H1 (cell line): ENCODE results near the gene PLXDC2. TPM values are rescaled to one million over a fixed set of nuclear protein-coding genes. Genes with fewer than 3 reads are reported as not detected.

Experiments used
- CTCF ChIA-PET: fragments of 300-600 bp; sonication (Branson Sonifier 250); formaldehyde crosslinking; loops from one replicate; lab custom pipeline; 2021; ENCODE audit not compliant: partially characterized antibody; lab: Charles Lee
- POLR2A ChIA-PET: fragments of 300-600 bp; sonication (Branson Sonifier 250); formaldehyde crosslinking; loops from one replicate; lab custom pipeline; 2021; ENCODE audit warnings: inconsistent platforms; ENCODE audit not compliant: partially characterized antibody; lab: Charles Lee
- DNase-seq, 2 experiments: peaks; one replicate each; pipeline versions ENCODE4 v3.0.0 to v3.0.0-alpha.2; 2010 to 2022; ENCODE audit warnings: low spot score in 2 of 2, low read depth in 1 of 2, mixed read lengths in 1 of 2
- FAIRE-seq: peaks from 2 replicates; lab custom pipeline; 2011; peaks lifted over from hg19 to GRCh38; lab: Jason Lieb, UNC
- H2AFZ ChIP-seq: 2 replicates; pipeline ENCODE4 v1.8.1; 2012; ENCODE audit warnings: low read length, inconsistent platforms
- H2AK5ac ChIP-seq: 2 replicates; pipeline ENCODE4 v1.6.1; 2013; ENCODE audit warnings: low read depth, low read length
- H2BK120ac ChIP-seq: replicated peaks from 2 replicates; pipeline ENCODE3; 2013; ENCODE audit warnings: low read depth, low read length, inconsistent platforms
- H2BK12ac ChIP-seq: 2 replicates; pipeline ENCODE4 v1.6.1; 2013; ENCODE audit warnings: low read depth, low read length
- H2BK15ac ChIP-seq: 2 replicates; pipeline ENCODE4 v1.6.1; 2013; ENCODE audit warnings: low read length
- H2BK20ac ChIP-seq: 2 replicates; pipeline ENCODE4 v1.6.1; 2013; ENCODE audit warnings: low read length
- H2BK5ac ChIP-seq: 2 replicates; pipeline ENCODE4 v1.6.1; 2013; ENCODE audit warnings: low read depth, low read length
- H3K14ac ChIP-seq: 2 replicates; pipeline ENCODE4 v1.6.1; 2013; ENCODE audit warnings: inconsistent platforms; ENCODE audit not compliant: insufficient read length
- H3K18ac ChIP-seq: 2 replicates; pipeline ENCODE4 v1.6.1; 2013; ENCODE audit warnings: low read length; ENCODE audit errors: extremely low read depth
- H3K23ac ChIP-seq: 2 replicates; pipeline ENCODE4 v1.6.1; 2013; ENCODE audit warnings: inconsistent platforms; ENCODE audit not compliant: insufficient read length
- H3K23me2 ChIP-seq: 2 replicates; pipeline ENCODE4 v1.6.1; 2013; ENCODE audit warnings: low read depth, low read length
- H3K27ac ChIP-seq: 2 replicates; pipeline ENCODE4 v1.6.1; 2011; ENCODE audit warnings: low read depth, low read length, inconsistent platforms
- H3K27me3 ChIP-seq, 4 experiments: replicated peaks in 1 of 4; 1 replicate in 1 of 4; 2 replicates in 3 of 4; pipeline versions ENCODE4 v1.6.1 to v1.8.1; 2011 to 2013; ENCODE audit warnings: low read length in 3 of 4, mild to moderate bottlenecking in 3 of 4, inconsistent platforms in 2 of 4, mixed read lengths in 2 of 4, moderate library complexity in 1 of 4; ENCODE audit not compliant: control insufficient read depth in 3 of 4, insufficient read depth in 3 of 4; ENCODE audit errors: extremely low read depth in 1 of 4
- H3K36me3 ChIP-seq, 4 experiments: 2 replicates each; pipeline versions ENCODE4 v1.6.1 to v1.8.1; 2011 to 2013; ENCODE audit warnings: mild to moderate bottlenecking in 4 of 4, low read length in 3 of 4, moderate library complexity in 2 of 4, control low read depth in 1 of 4, inconsistent platforms in 1 of 4; ENCODE audit not compliant: insufficient read depth in 4 of 4, control insufficient read depth in 2 of 4
- H3K4ac ChIP-seq: replicated peaks from 2 replicates; pipeline ENCODE3; 2013; ENCODE audit warnings: low read length, low read depth, mixed read lengths, inconsistent platforms; ENCODE audit not compliant: insufficient read length
- H3K4me1 ChIP-seq, 4 experiments: replicated peaks in 1 of 4; 1 replicate in 1 of 4; 2 replicates in 3 of 4; pipeline versions ENCODE4 v1.6.1 to v1.8.1; 2011 to 2013; ENCODE audit warnings: low read length in 3 of 4, inconsistent platforms in 2 of 4, mixed read lengths in 1 of 4; ENCODE audit not compliant: insufficient read depth in 4 of 4, control insufficient read depth in 3 of 4
- H3K4me2 ChIP-seq, 2 experiments: 2 replicates each; pipeline versions ENCODE4 v1.6.1 to v1.8.1; 2011 to 2013; ENCODE audit warnings: low read depth in 2 of 2, low read length in 2 of 2, control low read depth in 1 of 2, inconsistent platforms in 1 of 2, mild to moderate bottlenecking in 1 of 2; ENCODE audit not compliant: insufficient read depth in 1 of 2
- H3K4me3 ChIP-seq, 4 experiments: fragments of 200-600, 300-600 bp in 1 of 4; sonication (generic), shearing (Covaris generic), sonication (Bioruptor Twin) in 1 of 4; 2 replicates each; pipeline versions ENCODE4 v1.5.1 to v1.8.1; 2011 to 2016; ENCODE audit warnings: low read length in 4 of 4, low read depth in 3 of 4, control low read depth in 2 of 4, inconsistent platforms in 2 of 4, mild to moderate bottlenecking in 2 of 4, mixed read lengths in 1 of 4, moderate library complexity in 1 of 4; ENCODE audit not compliant: insufficient read depth in 2 of 4; ENCODE audit errors: extremely low read depth in 1 of 4
- H3K56ac ChIP-seq: replicated peaks from 2 replicates; pipeline ENCODE3; 2013; ENCODE audit warnings: low read depth, mild to moderate bottlenecking, mixed read lengths, low read length, inconsistent platforms; ENCODE audit not compliant: insufficient read length
- H3K79me1 ChIP-seq: 2 replicates; pipeline ENCODE4 v1.6.1; 2013; ENCODE audit warnings: low read depth, low read length, control low read depth
- H3K79me2 ChIP-seq, 2 experiments: 2 replicates each; pipeline versions ENCODE4 v1.6.1 to v1.8.1; 2012 to 2013; ENCODE audit warnings: low read length in 2 of 2, mild to moderate bottlenecking in 2 of 2, inconsistent platforms in 1 of 2; ENCODE audit not compliant: insufficient read depth in 2 of 2, control insufficient read depth in 1 of 2
- H3K9ac ChIP-seq, 4 experiments: replicated peaks in 1 of 4; 1 replicate in 1 of 4; 2 replicates in 3 of 4; pipeline versions ENCODE4 v1.6.1 to v1.8.1; 2011 to 2013; ENCODE audit warnings: low read depth in 3 of 4, low read length in 3 of 4, control low read depth in 2 of 4, mild to moderate bottlenecking in 2 of 4, moderate library complexity in 2 of 4, inconsistent platforms in 1 of 4; ENCODE audit errors: extremely low read depth in 1 of 4
- H3K9me3 ChIP-seq, 2 experiments: 2 replicates each; pipeline versions ENCODE4 v1.6.1 to v1.8.1; 2012 to 2013; ENCODE audit warnings: mild to moderate bottlenecking in 2 of 2, moderate library complexity in 2 of 2, control low read depth in 1 of 2, inconsistent platforms in 1 of 2, low read depth in 1 of 2, low read length in 1 of 2, mixed read lengths in 1 of 2; ENCODE audit not compliant: insufficient read depth in 2 of 2
- H4K20me1 ChIP-seq, 2 experiments: replicated peaks in 1 of 2; 2 replicates each; pipeline versions ENCODE3 to v1.8.1; 2011 to 2013; ENCODE audit warnings: inconsistent platforms in 2 of 2, low read length in 2 of 2, mild to moderate bottlenecking in 1 of 2; ENCODE audit not compliant: insufficient read depth in 2 of 2, control insufficient read depth in 1 of 2
- H4K5ac ChIP-seq: 2 replicates; pipeline ENCODE4 v1.6.1; 2013; ENCODE audit warnings: low read length, low read depth, mixed read lengths, inconsistent platforms; ENCODE audit not compliant: insufficient read length
- H4K8ac ChIP-seq: 2 replicates; pipeline ENCODE4 v1.8.0; 2013; ENCODE audit warnings: mild to moderate bottlenecking, moderate library complexity, low read length, inconsistent platforms; ENCODE audit not compliant: insufficient read depth; ENCODE audit errors: extremely low read depth
- H4K91ac ChIP-seq: replicated peaks from 2 replicates; pipeline ENCODE3; 2013; ENCODE audit warnings: low read length, mixed read lengths, inconsistent platforms; ENCODE audit not compliant: insufficient read length
- ASH2L ChIP-seq: fragments of 200-600, 300-600 bp; sonication (generic); IDR thresholded peaks from one replicate; pipeline ENCODE4 v1.7.1; 2017; ENCODE audit warnings: low read length
- BRCA1 ChIP-seq: IDR thresholded peaks from 2 replicates; pipeline ENCODE4 v1.6.1; 2012; ENCODE audit warnings: low read depth, low read length, improper control_type of control experiment
- CREB1 ChIP-seq: IDR thresholded peaks from 2 replicates; pipeline ENCODE4 v1.6.1; 2012; ENCODE audit warnings: inconsistent platforms
- HDAC6 ChIP-seq: IDR thresholded peaks from one replicate; pipeline ENCODE4 v1.7.1; 2012; ENCODE audit warnings: low read depth, mild to moderate bottlenecking, inconsistent platforms, low read length, moderate library complexity
- JUN ChIP-seq: IDR thresholded peaks from 2 replicates; pipeline ENCODE4 v1.6.1; 2011; ENCODE audit warnings: low read depth, mild to moderate bottlenecking, improper control_type of control experiment, low read length
- JUND ChIP-seq: IDR thresholded peaks from 2 replicates; pipeline ENCODE4 v1.6.1; 2011; ENCODE audit warnings: mild to moderate bottlenecking, improper control_type of control experiment, low read length
- NANOG ChIP-seq: IDR thresholded peaks from 2 replicates; pipeline ENCODE4 v1.6.1; 2011; ENCODE audit warnings: low read length, low read depth, mild to moderate bottlenecking, inconsistent platforms; ENCODE audit not compliant: insufficient read depth, poor library complexity, severe bottlenecking
- PHF8 ChIP-seq: fragments of 200-600 bp; sonication (generic); conservative IDR thresholded peaks from 2 replicates; pipeline ENCODE4 v1.7.1; 2012; ENCODE audit warnings: low read depth, mild to moderate bottlenecking, inconsistent platforms, low read length, moderate library complexity
- POLR2AphosphoS5 ChIP-seq: IDR thresholded peaks from 2 replicates; pipeline ENCODE4 v1.6.1; 2011; ENCODE audit warnings: low read depth, low read length
- SIN3A ChIP-seq, 2 experiments: IDR thresholded peaks in 1 of 2; conservative IDR thresholded peaks in 1 of 2; 2 replicates each; pipeline ENCODE4 v1.6.1; 2011 to 2012; ENCODE audit warnings: low read length in 2 of 2, improper control_type of control experiment in 1 of 2, low read depth in 1 of 2, mild to moderate bottlenecking in 1 of 2
- SIRT6 ChIP-seq: IDR thresholded peaks from one replicate; pipeline ENCODE4 v1.7.1; 2012; ENCODE audit warnings: low read length, inconsistent platforms
- SP2 ChIP-seq: IDR thresholded peaks from 2 replicates; pipeline ENCODE4 v1.6.1; 2012; ENCODE audit warnings: mild to moderate bottlenecking, low read length, inconsistent platforms
- TEAD4 ChIP-seq: IDR thresholded peaks from 2 replicates; pipeline ENCODE4 v1.6.1; 2012; ENCODE audit warnings: low read depth, low read length, inconsistent platforms, mixed read lengths
- ZNF274 ChIP-seq: IDR thresholded peaks from 2 replicates; pipeline ENCODE4 v1.7.0; 2012; ENCODE audit warnings: low read length, borderline replicate concordance; ENCODE audit errors: extremely low read depth
- whole genome bisulfite sequencing, 2 experiments: shearing (Covaris generic) in 1 of 2; methylation state at CpG; one replicate each; pipeline versions ENCODE4 v1.1.6 to v1.1.7; 2013 to 2015; ENCODE audit warnings: low lambda C conversion rate in 2 of 2, mixed read lengths in 2 of 2, inconsistent platforms in 1 of 2, low coverage in 1 of 2, missing lambda C conversion rate in 1 of 2; ENCODE audit not compliant: insufficient replicate concordance in 2 of 2, insufficient coverage in 1 of 2, insufficient read length in 1 of 2; ENCODE audit errors: extremely low coverage in 1 of 2, missing lambda C conversion rate in 1 of 2; 5-methylcytosine and 5-hydroxymethylcytosine counted together
- polyA plus RNA-seq, 7 experiments: library from polyadenylated mRNA; depleted of rRNA in 3 of 7; stranded (reverse) in 5 of 7; unstranded in 2 of 7; fragments of >200 nt in 5 of 7; fragments of 200-250 nt in 2 of 7; gene quantifications; 1 replicate in 5 of 7; 2 replicates in 1 of 7; 4 replicates in 1 of 7; pipeline versions ENCODE4 v1.2.1 to v1.2.3, GENCODE V29; 2011 to 2013; ENCODE audit warnings: missing spikeins in 2 of 7, mixed read lengths in 2 of 7
- total RNA-seq: library from RNA; stranded (reverse); fragmentation: NEBNext Ultra II Directional; extraction: Animal tissue kit (Norgen Biotek cat#: 25700); gene quantifications from 2 replicates; pipeline ENCODE4 v1.2.1, GENCODE V29; 2021

Gene PLXDC2
- total and polyA plus RNA-seq, 2 of the 8 experiments (the other 6 are each of a cell fraction or from before 2014, with no cell fraction given), result 23.0 to 40.5 TPM

DNA sequence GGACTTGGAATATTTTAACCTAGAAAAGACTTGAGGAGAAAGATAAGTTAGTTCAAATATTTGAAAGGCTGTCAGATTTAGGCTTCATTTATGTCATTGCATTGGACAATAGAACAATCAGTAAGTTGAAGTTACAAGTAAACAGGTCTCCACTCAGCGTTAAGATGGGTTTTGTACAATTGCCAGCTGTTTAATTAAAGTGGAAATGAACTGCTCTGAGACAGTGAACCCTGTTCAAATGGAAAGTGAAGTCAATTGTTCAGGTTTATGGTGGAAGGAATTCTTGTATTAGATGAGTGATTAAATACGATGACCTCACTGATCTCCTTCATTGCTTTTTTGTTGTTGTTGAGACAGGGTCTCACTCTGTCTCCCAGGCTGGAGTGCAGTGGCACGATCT, 151.7 kb downstream of the PLXDC2 start:
- no peak overlapping the region for H2AFZ ChIP-seq
- ChIA-PET CTCF (no interaction called here), POLR2A (no interaction called here)
- H3K4ac ChIP-seq, result no peak overlapping the region
- no peak overlapping the region for H3K18ac ChIP-seq
- FAIRE-seq, result no peak
- no peak overlapping the region for H3K23ac ChIP-seq
- no peaks in the 10 kb centered on the region for H3K36me3 ChIP-seq
- no peak overlapping the region for H4K91ac ChIP-seq
- no peak overlapping the region for H2BK12ac ChIP-seq
- H4K8ac ChIP-seq, result no peak overlapping the region
- no peak overlapping the region for H3K4me2 ChIP-seq
- H2BK15ac ChIP-seq, result no peak overlapping the region
- H2BK5ac ChIP-seq, result no peak overlapping the region
- H4K5ac ChIP-seq, result no peak overlapping the region
- H2BK20ac ChIP-seq, result no peak overlapping the region
- no peaks in the 10 kb centered on the region; the same call in 1 of the 2 replicates for H3K79me1 ChIP-seq
- H4K20me1 ChIP-seq, result no peaks in the 10 kb centered on the region
- no peak overlapping the region for H2BK120ac ChIP-seq
- H3K56ac ChIP-seq, result no peak overlapping the region
- H3K14ac ChIP-seq, result no peak overlapping the region
- H3K4me3 ChIP-seq, result no peak overlapping the region
- peaks cover 0 to 28% (median 13%) of the 10 kb centered on the region in 4 experiments for H3K4me1 ChIP-seq
- H2AK5ac ChIP-seq, result no peak overlapping the region
- H3K9ac ChIP-seq, result no peak overlapping the region
- no peak overlapping the region for H3K27ac ChIP-seq
- peaks cover 0 to 40% of the 10 kb centered on the region in 2 experiments; a peak in 2 of 4 replicates for H3K79me2 ChIP-seq
- no peaks in the 10 kb centered on the region for H3K27me3 ChIP-seq
- WGBS, 2 experiments, result 72% methylated on average over 3 of the region's 3 CpGs; no CpG with 5 or more reads in 1 of the 2 experiments
- DNase-seq, result no peak
- no peaks in the 10 kb centered on the region for H3K23me2 ChIP-seq
- H3K9me3 ChIP-seq, result no peaks in the 10 kb centered on the region
- TF ChIP-seq SIRT6 (no peak), POLR2AphosphoS5 (no peak), JUND (no peak), NANOG (no peak), ZNF274 (no peak), ASH2L (no peak), BRCA1 (no peak), SIN3A (conservative IDR thresholded peaks at IDR 0.05 in 1 of 2, IDR thresholded peaks at IDR 0.05 in 1 of 2; ENCODE audit: low read depth in 1 of 2, low read length in 2 of 2) (no peak), TEAD4 (no peak), JUN (no peak), SP2 (no peak), HDAC6 (no peak), CREB1 (no peak), PHF8 (no peak)
